Pons (tissue), 1 donor: ENCODE measurements around the gene FGGY.
"Not testable (repeated sequence)": the region's sequence is repeated elsewhere in the genome, so short reads cannot be mapped to it uniquely, and the experiment has no call there.

Experiments used
- DNase-seq: peaks from one replicate; pipeline ENCODE4 v3.0.0-alpha.2; 2016; ENCODE audit warnings: low spot score

The FGGY gene

DNA sequence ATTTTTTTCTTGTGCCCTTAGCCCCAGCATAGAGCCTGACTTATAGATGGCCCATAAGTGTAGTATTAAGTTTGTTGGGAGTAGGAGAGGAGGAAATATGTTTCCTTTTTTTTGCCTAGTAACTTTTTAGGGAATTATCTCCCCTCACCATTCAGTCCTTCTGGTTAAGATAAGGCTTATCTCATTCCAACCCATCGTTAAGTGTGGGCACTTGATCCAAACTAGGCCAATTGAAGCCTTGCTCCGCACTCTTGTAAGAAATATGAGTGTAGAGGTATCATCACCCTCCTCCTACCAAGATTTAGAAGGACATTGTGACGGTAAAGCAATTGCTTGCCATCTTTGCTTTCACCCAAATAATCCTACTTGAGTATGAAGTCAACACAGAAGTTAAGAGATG is 8.8 kb upstream of the FGGY start:
- DNase-seq = no peak

DNA sequence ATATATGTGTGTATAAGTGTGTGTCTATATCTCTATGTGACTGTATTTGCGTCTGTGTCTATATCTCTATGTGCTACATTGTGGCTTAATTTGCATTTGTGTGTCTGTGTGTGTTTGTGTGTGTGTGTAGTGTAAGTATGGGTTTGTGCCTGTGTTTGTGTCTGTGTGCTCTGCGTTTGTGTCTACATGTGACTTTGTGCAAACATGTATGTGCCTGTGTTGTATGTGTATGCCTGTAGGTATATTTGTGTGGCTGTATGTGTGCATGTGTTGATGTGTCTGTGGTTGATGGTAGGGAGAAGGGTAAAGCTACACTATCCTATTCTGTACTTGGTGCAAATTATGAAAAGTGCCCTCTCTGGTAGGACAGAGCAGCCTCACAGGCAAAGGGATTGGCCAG is 7.3 kb upstream of the FGGY start:
- DNase-seq = no peak

GRCh38 chr1:59290193-59290949 is 6.5 kb upstream of the FGGY start:
- DNase-seq = no peak

GRCh38 chr1:59291561-59291960 is 5.3 kb upstream of the FGGY start:
- no peak for DNase-seq

DNA sequence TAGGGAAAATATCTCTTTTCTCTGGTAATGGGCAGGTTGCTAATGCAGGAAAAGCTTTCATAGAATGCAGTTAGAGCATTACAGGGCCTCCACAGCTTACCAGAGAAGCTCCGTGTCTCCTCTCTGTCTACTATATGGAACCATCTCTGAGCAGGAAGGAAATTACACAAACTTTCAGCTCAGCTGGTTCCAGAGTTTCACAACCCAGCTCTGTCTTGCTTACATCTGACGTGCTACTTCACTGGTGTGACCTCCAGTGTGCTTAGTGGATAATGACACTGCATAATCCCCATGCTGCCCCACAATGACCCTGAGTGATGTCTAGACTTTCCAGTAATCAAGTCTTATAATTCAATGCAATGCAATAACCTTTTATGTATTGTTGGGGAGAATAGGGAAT is 4.3 kb upstream of the FGGY start:
- peak; percentile 83 for DNase-seq

DNA sequence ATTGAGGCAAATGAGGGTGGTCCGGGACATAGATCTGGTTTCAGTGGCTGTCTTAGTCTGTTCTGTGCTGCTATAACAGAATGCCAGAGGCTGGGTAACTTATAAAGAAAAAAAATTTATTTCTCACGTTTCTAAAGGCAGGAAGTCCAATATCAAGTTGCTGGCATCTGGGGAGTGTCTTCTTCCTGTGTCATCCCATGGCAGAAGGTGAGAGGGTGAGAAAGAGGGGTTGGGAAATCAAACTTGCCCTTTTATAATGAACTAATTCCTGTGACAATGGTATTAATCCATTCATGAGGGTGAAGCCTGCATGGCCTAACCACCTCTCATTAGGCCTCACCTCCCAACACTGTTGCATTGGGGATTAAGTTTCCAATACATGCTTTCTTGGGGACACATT is 3.7 kb upstream of the FGGY start:
- no peak for DNase-seq

GRCh38 chr1:59293849-59294248 is 3.0 kb upstream of the FGGY start:
- no peak for DNase-seq

DNA sequence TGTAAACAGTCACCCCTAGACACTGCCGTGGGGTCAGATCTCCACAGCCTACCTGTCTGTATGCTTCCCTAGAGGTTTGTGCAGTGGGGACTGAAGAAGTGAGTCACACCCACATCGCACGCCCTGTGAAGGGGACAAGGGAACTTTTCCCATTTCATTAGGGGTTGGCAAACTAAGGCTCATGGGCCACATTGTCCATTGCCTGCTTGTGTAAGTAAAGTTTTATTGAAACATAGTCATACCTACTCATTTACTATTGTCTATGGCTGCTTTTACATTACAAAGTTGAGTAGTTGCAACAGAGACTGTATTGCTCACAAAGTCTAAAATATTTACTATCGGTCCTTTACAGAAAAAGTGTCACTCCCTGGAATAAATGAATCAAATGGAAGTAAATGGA is 2.5 kb upstream of the FGGY start:
- DNase-seq = no peak

DNA sequence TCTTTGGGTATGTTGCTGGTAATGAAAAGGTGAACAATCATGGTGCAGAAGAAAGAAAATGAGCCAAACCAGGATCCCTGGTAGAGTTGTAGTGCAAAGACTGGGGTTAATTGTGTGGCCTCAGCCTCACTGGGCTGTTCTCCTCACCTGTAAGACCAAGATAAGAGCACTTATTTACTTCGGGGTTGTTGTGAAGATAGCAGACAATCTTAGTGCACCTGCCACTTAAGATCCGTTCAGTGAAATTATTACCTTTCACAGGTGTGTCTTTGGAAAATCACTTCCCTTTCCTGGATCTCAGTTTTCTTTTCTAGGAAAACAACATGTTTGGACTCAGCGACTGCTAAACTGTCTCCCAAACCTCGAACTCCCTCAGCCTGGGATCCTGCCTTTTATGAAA is 1.3 kb upstream of the FGGY start:
- no peak for DNase-seq

GRCh38 chr1:59298026-59298583 is 1.2 kb downstream of the FGGY start:
- no peak for DNase-seq

DNA sequence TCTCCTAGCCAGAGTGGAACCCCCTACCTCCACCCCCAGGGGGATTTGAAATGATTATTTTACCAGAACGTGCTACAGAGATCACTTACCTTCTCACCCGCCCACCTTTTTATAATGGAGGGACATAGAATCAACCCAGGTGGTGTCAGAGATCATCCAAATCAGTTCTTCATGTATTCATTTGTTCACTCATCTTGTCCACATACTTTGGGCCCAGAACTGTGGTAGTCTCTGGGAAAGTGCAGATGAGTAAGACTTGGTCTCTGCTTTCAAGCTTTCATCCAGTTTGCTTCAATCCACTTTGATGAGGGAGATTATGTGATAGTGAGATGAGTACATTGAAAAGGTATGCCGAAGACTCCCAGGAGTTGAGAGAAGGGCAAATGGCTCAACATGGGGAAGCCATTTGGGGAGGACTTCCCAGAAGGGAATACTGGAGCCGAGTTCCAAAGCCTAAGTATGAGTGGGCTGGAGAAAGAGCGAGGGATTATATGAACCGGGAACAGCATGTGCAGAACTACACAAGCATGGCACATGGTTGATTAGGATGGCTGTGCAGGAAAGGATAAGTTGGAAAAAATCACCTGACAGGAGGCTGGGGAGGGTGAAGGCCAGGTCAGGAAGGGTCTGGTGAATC is 1.9 kb downstream of the FGGY start:
- DNase-seq = no peak

- DNase-seq = not testable (repeated sequence)
These were observed 2.8 kb downstream of the FGGY start for GRCh38 chr1:59299670-59300069.

GRCh38 chr1:59302297-59302696 is 5.4 kb downstream of the FGGY start:
- no peak for DNase-seq

GRCh38 chr1:59302871-59303270 is 6.0 kb downstream of the FGGY start:
- no peak for DNase-seq

GRCh38 chr1:59305188-59305587 is 8.3 kb downstream of the FGGY start:
- DNase-seq = no peak

- no peak for DNase-seq
These were observed 10.7 kb downstream of the FGGY start for GRCh38 chr1:59307591-59307990.

- DNase-seq = no peak
These were observed 11.9 kb downstream of the FGGY start for GRCh38 chr1:59308839-59309238.

DNA sequence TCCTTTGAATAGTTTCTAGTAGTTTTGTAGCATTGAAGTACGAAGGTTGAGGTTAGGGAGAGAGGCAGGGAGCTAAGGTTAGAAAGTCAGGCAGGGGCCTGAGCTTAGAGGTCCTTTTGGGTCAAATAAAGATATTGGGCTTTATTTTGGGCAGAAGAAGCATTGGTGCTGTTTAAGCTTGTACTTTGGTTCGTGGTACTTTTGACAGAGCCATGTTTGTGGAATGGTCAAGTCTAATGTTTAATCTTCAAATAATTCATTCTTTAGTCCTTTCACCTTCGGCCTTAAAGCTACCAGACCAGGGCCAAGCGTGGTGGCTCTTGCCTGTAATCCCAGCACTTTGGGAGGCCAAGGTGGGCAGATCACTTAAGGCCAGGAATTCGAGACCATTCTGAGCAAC is 12.5 kb downstream of the FGGY start:
- DNase-seq = no peak

GRCh38 chr1:59309795-59310548 is 13.1 kb downstream of the FGGY start:
- no peak for DNase-seq

DNA sequence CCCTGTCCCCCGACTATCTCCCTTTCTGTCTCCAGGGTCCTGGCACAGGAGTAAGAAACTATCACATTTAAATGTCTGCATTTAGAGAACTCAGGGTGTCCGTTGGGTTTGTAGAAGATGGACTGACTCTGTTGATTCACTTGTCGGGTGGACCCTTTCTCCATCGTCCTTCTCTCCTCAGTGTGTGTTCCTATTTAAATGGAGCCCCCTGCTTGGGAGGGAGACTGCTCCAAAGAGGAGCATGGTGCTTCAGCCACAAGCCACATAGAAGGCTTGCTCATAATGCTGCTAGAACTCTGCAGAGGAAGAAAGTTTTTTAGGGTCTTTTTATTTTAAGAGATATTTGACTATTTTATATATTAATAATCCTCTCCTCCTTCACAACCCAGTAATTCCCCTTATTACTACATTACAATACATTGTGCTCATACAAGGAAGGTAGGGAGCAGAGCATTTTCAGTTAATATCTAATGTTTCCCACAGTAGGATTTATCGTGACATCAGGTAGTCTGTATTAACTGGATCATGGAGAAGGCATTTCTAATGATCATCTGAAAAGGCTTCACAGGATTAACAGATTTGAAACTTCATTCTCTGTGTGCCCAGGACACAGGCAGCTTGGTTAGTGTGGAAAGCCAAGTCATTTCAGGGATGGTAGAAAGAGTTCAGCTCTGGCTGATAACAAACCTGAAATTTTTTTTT is 13.8 kb downstream of the FGGY start:
- DNase-seq = no peak

DNA sequence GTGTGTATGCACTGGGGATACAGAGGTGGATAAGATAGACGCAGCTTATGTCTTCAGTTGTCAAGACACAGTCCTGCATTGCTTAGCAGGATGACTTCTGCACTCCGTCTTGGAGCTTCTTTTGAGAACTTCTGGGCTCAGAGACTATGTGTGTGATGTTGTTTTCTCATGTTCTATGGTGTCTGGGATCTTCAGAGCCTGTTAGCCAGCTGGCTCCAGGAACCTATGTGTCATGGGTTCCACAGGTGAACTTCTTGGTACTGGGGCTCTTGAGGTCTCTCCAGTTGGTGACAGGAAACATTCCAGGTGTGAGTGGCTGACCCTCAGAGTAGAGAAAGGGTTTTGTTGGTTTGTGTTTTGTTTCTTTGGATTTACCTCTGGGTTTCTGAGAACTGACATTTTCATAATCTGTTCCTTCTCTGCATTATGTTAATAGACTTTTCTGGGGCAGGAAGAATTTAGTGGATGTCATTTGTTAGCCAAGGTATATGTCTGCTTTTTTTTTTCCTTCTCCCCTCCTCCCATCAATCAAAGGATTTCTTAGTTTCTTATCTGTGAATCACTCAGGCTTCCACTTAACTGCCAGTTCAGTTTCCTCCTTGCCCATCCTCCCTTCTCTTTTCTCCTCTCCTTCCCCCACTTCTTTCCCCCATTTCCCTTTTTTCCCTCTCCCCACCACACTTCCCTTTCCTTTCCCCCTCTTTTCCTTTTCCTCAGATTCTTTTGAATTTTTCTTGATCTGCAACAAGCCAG is 18.1 kb downstream of the FGGY start:
- no peak for DNase-seq
